KOPT-K1 (cell line): ENCODE data around the gene NFILZ.
A peak's percentile ranks its signal among the peaks of the same experiment; 100 is the strongest.
"Not testable (repeated sequence)": the region's sequence is repeated elsewhere in the genome, so short reads cannot be mapped to it uniquely, and the experiment has no call there.

Experiments used
- H3K27ac ChIP-seq: fragments of 200-600 bp; sonication (generic); 2 replicates; pipeline ENCODE4 v1.5.1; 2016; ENCODE audit warnings: antibody characterized with exemption, mild to moderate bottlenecking, low read depth, low read length; ENCODE audit not compliant: poor library complexity, severe bottlenecking
- H3K36me3 ChIP-seq: fragments of 200-600 bp; sonication (generic); 2 replicates; pipeline ENCODE4 v1.5.1; 2017; ENCODE audit warnings: antibody characterized with exemption, mild to moderate bottlenecking, low read length, moderate library complexity; ENCODE audit not compliant: insufficient read depth
- H3K9me3 ChIP-seq: fragments of 200-600 bp; sonication (generic); 2 replicates; pipeline ENCODE4 v1.5.1; 2017; ENCODE audit warnings: antibody characterized with exemption, low read length, mild to moderate bottlenecking; ENCODE audit not compliant: insufficient read depth, poor library complexity, severe bottlenecking

Gene NFILZ

GRCh38 chr19:8607386-8607785 is 23.0 kb upstream of the NFILZ start:
- Histone ChIP-seq H3K27ac (no peak overlapping the region), H3K36me3 (peaks cover 19% of the 10 kb centered on the region), H3K9me3 (peaks cover 8% of the 10 kb centered on the region)

- Histone ChIP-seq H3K9me3 (peaks cover 8% of the 10 kb centered on the region), H3K27ac (no peak overlapping the region), H3K36me3 (peaks cover 10% of the 10 kb centered on the region)
These were observed 21.5 kb upstream of the NFILZ start for GRCh38 chr19:8608941-8609278.

- H3K27ac ChIP-seq: peak overlapping the region; percentile 67
- peaks cover 9% of the 10 kb centered on the region for H3K36me3 ChIP-seq
These were observed 21.0 kb upstream of the NFILZ start for GRCh38 chr19:8609279-8610040.

GRCh38 chr19:8610041-8610935 is 20.1 kb upstream of the NFILZ start, which contains the start of gene ADAMTS10:
ADAMTS10 (minus strand) TSS chr19:8610715; CDS start chr19:8605710, 5,005 bp downstream.
- no peaks in the 10 kb centered on the region for H3K9me3 ChIP-seq
- peak within 1 kb of the TSS; percentile 67 for H3K27ac ChIP-seq
- H3K36me3 ChIP-seq: peaks cover 1% of the 10 kb centered on the region; the same call in 1 of the 2 replicates

More at GRCh38 chr19:8609279-8610040, 21.0 kb upstream of the NFILZ start:
- H3K9me3 ChIP-seq: peaks cover 8% of the 10 kb centered on the region

GRCh38 chr19:8610936-8611300 is 19.5 kb upstream of the NFILZ start:
- Histone ChIP-seq H3K27ac (peak overlapping the region; percentile 67), H3K9me3 (no peaks in the 10 kb centered on the region), H3K36me3 (no peaks in the 10 kb centered on the region)

- Histone ChIP-seq H3K9me3 (no peaks in the 10 kb centered on the region), H3K36me3 (no peaks in the 10 kb centered on the region), H3K27ac (peak overlapping the region; percentile 50)
These were observed 19.0 kb upstream of the NFILZ start for GRCh38 chr19:8611391-8611876.

GRCh38 chr19:8611877-8612806 is 18.3 kb upstream of the NFILZ start:
- H3K27ac ChIP-seq: peak overlapping the region; percentile 50
- H3K36me3 ChIP-seq: no peaks in the 10 kb centered on the region
- no peaks in the 10 kb centered on the region for H3K9me3 ChIP-seq

GRCh38 chr19:8612807-8613171 is 17.6 kb upstream of the NFILZ start:
- no peaks in the 10 kb centered on the region for H3K36me3 ChIP-seq
- no peaks in the 10 kb centered on the region for H3K9me3 ChIP-seq

GRCh38 chr19:8614455-8614854 is 16.0 kb upstream of the NFILZ start:
- Histone ChIP-seq H3K27ac (no peak overlapping the region), H3K9me3 (no peaks in the 10 kb centered on the region), H3K36me3 (no peaks in the 10 kb centered on the region)

More at GRCh38 chr19:8612807-8613171, 17.6 kb upstream of the NFILZ start:
- no peak overlapping the region for H3K27ac ChIP-seq

- H3K27ac ChIP-seq: no peak overlapping the region
- H3K9me3 ChIP-seq: no peaks in the 10 kb centered on the region
- H3K36me3 ChIP-seq: no peaks in the 10 kb centered on the region
These were observed 15.4 kb upstream of the NFILZ start for GRCh38 chr19:8615024-8615423.

- Histone ChIP-seq H3K9me3 (no peaks in the 10 kb centered on the region), H3K27ac (no peak overlapping the region), H3K36me3 (no peaks in the 10 kb centered on the region)
These were observed 14.4 kb upstream of the NFILZ start for GRCh38 chr19:8615813-8616596.

GRCh38 chr19:8616861-8617260 is 13.6 kb upstream of the NFILZ start:
- H3K9me3 ChIP-seq: no peaks in the 10 kb centered on the region
- H3K36me3 ChIP-seq: no peaks in the 10 kb centered on the region
- no peak overlapping the region for H3K27ac ChIP-seq

GRCh38 chr19:8617325-8617724 is 13.1 kb upstream of the NFILZ start:
- H3K27ac ChIP-seq, H3K36me3 ChIP-seq, H3K9me3 ChIP-seq: not testable (repeated sequence)

- Histone ChIP-seq H3K9me3 (no peaks in the 10 kb centered on the region), H3K27ac (no peak overlapping the region), H3K36me3 (no peaks in the 10 kb centered on the region)
These were observed 12.4 kb upstream of the NFILZ start for GRCh38 chr19:8617984-8618383.
